ENCODE measurements around the gene TLCD2. TPM values are rescaled to one million over a fixed set of nuclear protein-coding genes. Genes with fewer than 3 reads are reported as not detected.

TLCD2 gene
- total RNA-seq, 1 experiment from 2014 or later, result 1.5 TPM

DNA sequence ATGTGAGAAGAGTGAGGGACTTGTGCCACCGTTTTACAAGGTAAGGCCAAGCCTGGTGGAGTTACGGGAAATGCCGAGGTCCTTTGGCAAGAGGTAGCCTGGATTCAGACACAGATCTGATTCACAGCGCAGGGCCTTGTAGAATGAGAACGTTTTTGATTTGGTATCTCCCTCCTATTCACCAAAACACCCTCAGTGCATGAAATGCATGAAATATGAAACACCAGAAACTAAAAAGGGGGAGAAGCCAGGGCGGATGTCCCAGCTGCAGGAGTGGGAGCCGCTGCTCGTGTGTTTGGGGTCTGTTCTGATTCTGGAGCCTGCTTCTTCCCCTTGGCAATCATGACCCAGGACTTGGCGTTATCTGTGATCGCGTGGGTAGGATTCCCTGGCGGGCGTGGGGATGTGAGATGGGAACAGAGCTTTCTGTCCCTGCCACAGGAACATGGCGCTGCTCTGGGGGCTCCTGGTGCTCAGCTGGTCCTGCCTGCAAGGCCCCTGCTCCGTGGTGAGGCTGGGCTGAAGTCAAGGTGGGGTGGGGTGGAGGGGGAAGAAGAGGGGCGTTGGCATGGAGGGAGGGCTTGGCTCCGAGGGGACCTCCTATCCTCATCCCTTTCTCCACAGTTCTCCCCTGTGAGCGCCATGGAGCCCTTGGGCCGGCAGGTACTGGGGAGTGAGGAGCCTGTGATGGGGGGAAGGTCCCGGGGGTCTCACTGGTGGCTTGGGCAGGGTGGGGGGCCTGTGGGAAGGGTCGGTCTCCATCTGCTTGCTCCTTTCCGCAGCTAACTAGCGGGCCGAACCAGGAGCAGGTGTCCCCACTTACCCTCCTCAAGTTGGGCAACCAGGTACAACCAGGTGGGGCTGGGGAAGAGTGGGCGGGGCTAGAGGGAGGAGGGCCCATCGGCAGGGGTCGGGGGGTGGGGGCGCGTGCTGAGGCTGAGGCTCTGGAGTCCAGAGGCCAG lies 34.7 kb upstream of the TLCD2 start:
- DNase-seq, result no peak
- Histone ChIP-seq H3K79me1 (ENCODE audit: insufficient read depth, low read depth, low read length, poor library complexity, severe bottlenecking) (no peaks in the 10 kb centered on the region), H2BK12ac (ENCODE audit: insufficient read length, low read depth, low read length) (no peak overlapping the region), H4K20me1 (ENCODE audit: control insufficient read depth, insufficient read depth, insufficient read length) (no peaks in the 10 kb centered on the region), H3K27ac (ENCODE audit: insufficient read length, low read depth, low read length) (no peak overlapping the region), H2BK15ac (ENCODE audit: low read depth, low read length) (no peak overlapping the region), H2BK20ac (ENCODE audit: low read depth, low read length, poor library complexity, severe bottlenecking) (no peak overlapping the region), H2AFZ (ENCODE audit: low read length) (no peak overlapping the region), H3K18ac (ENCODE audit: insufficient read length, low read depth, low read length) (no peak overlapping the region), H3K9me3 (ENCODE audit: control insufficient read depth, low read depth, low read length) (no peaks in the 10 kb centered on the region), H3T11ph (ENCODE audit: low read length) (no peak overlapping the region), H3K27me3 (ENCODE audit: insufficient read depth, low read length) (no peaks in the 10 kb centered on the region), H3K23me2 (ENCODE audit: insufficient read length, low read depth, low read length, poor library complexity, severe bottlenecking) (no peaks in the 10 kb centered on the region), H3K4me1 (ENCODE audit: insufficient read depth, low read length) (no peaks in the 10 kb centered on the region), H3K4me2 (ENCODE audit: insufficient read depth, insufficient read length, low read length) (no peak overlapping the region), H3K4ac (ENCODE audit: low read depth, low read length) (no peak overlapping the region), H3K79me2 (ENCODE audit: insufficient read depth, low read length) (no peaks in the 10 kb centered on the region), H2BK5ac (ENCODE audit: insufficient read length, low read length) (no peak overlapping the region), H3K9ac (ENCODE audit: extremely low read depth, insufficient read length, low read length) (no peak overlapping the region), H2AK5ac (ENCODE audit: insufficient read length, low read length) (no peak overlapping the region), H3K23ac (ENCODE audit: insufficient read length, low read depth, low read length) (no peak overlapping the region), H3K56ac (ENCODE audit: insufficient read length, low read depth, low read length) (no peak overlapping the region), H4K5ac (ENCODE audit: insufficient read length, low read depth, low read length) (no peak overlapping the region), H4K91ac (ENCODE audit: insufficient read length, low read depth, low read length) (no peak overlapping the region), H2BK120ac (ENCODE audit: low read depth, low read length, poor library complexity, severe bottlenecking) (no peak overlapping the region), H3K14ac (ENCODE audit: insufficient read depth, low read length) (no peak overlapping the region), H4K8ac (replicated peaks; ENCODE audit: insufficient read length, low read depth, low read length) (no peak overlapping the region)
- Mint-ChIP-seq H3K27me3 (ENCODE audit: low read depth) (peaks cover 1% of the 10 kb centered on the region; the same call in 1 of the 2 replicates), H3K9me3 (peaks cover 0 to 11% of the 10 kb centered on the region in 2 experiments; a peak in 1 of 5 replicates), H3K4me1 (peaks cover 4 to 6% of the 10 kb centered on the region in 2 experiments; a peak in 3 of 4 replicates), H3K36me3 (ENCODE audit: insufficient read depth in 1 of 3, low read depth in 3 of 3) (no peaks in the 10 kb centered on the region), H3K4me3 (no peak overlapping the region), H3K27ac (no peak overlapping the region)
- TF ChIP-seq, protein P1, sequence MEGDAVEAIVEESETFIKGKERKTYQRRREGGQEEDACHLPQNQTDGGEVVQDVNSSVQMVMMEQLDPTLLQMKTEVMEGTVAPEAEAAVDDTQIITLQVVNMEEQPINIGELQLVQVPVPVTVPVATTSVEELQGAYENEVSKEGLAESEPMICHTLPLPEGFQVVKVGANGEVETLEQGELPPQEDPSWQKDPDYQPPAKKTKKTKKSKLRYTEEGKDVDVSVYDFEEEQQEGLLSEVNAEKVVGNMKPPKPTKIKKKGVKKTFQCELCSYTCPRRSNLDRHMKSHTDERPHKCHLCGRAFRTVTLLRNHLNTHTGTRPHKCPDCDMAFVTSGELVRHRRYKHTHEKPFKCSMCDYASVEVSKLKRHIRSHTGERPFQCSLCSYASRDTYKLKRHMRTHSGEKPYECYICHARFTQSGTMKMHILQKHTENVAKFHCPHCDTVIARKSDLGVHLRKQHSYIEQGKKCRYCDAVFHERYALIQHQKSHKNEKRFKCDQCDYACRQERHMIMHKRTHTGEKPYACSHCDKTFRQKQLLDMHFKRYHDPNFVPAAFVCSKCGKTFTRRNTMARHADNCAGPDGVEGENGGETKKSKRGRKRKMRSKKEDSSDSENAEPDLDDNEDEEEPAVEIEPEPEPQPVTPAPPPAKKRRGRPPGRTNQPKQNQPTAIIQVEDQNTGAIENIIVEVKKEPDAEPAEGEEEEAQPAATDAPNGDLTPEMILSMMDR (conservative IDR thresholded peaks at IDR 0.05), result no peak
- WGBS (ENCODE audit: extremely low coverage, insufficient read length, low lambda C conversion rate), result no CpG with 5 or more reads among the region's 29 CpGs

Measured in H9 (cell line).